ENCODE data around the gene STK10. TPM values are rescaled to one million over a fixed set of nuclear protein-coding genes. Genes with fewer than 3 reads are reported as not detected.
A peak's percentile ranks its signal among the peaks of the same experiment; 100 is the strongest.

Gene STK10
- 17.8 and 19.6 TPM in 2 replicates for total RNA-seq (2014; rRNA removed; shearing (Covaris generic))
- polyA plus RNA-seq (2016; fragmentation: Nextera tagmentation; extraction: Ambion mirVana), result 7.5 and 9.3 TPM in 2 replicates
- long read RNA-seq, full-length matches to known transcripts, result 2 of 2 reads
- long read RNA-seq, partial matches to known transcripts, result 0 of 2 reads
- long read RNA-seq, other reads (novel, unspliced or antisense), result 0 of 2 reads

GRCh38 chr5:172188033-172188892, at the start of gene STK10:
STK10 (minus strand) TSS chr5:172188224; CDS start chr5:172188042, 182 bp downstream.
- H3K36me3 ChIP-seq (ENCODE audit: insufficient read depth), result no peaks in the 10 kb centered on the region
- peaks cover 15% of the 10 kb centered on the region for H3F3A ChIP-seq (replicated peaks; ENCODE audit: low read depth)
- H3K4me1 ChIP-seq (ENCODE audit: insufficient read depth), result peaks cover 27% of the 10 kb centered on the region
- no peaks in the 10 kb centered on the region for H4K20me1 ChIP-seq (replicated peaks; ENCODE audit: insufficient read depth)
- no peaks in the 10 kb centered on the region for H3K9me2 ChIP-seq (ENCODE audit: insufficient read depth)
- ATAC-seq (peak; percentile 87), DNase-seq (ENCODE audit: low spot score) (peak; percentile 93)
- H3K27me3 ChIP-seq (ENCODE audit: insufficient read depth), result peaks cover 15% of the 10 kb centered on the region
- H3K27ac Mint-ChIP-seq, result no peak within 1 kb of the TSS
- H3K4me2 ChIP-seq, result peak within 1 kb of the TSS; percentile 91
- TF ChIP-seq ETS1 (IDR thresholded peaks at IDR 0.05), result peak; percentile 43
- TF ChIP-seq POLR2AphosphoS5 (IDR thresholded peaks at IDR 0.05; ENCODE audit: low read depth), result peak; percentile 42
- no peak for TF ChIP-seq ZNF331 (CRISPR knock-in tag; IDR thresholded peaks at IDR 0.05; ENCODE audit: low read depth)
- peak; percentile 68 to 96 for TF ChIP-seq CTCF (conservative IDR thresholded peaks at IDR 0.05; ENCODE audit: low read depth in 2 of 2)
- no peak for TF ChIP-seq EZH2 (IDR thresholded peaks at IDR 0.05; ENCODE audit: low read depth, unreplicated experiment)
- H3K79me2 ChIP-seq (replicated peaks; ENCODE audit: insufficient read depth), result peaks cover 32% of the 10 kb centered on the region
- H2AFZ ChIP-seq, result peak within 1 kb of the TSS; percentile 97
- peak within 1 kb of the TSS; percentile 96 for H3K4me3 ChIP-seq
- no peaks in the 10 kb centered on the region for H3K9me3 Mint-ChIP-seq
- peaks cover 26% of the 10 kb centered on the region for H3K4me1 Mint-ChIP-seq
- H3K4me3 Mint-ChIP-seq, result peak within 1 kb of the TSS; percentile 97
- 0 out of 2 replicates have a peak within 1 kb of the TSS, but pooled peaks have one; percentile 45 for H3K27ac ChIP-seq (ENCODE audit: low read depth)
- H3K27me3 Mint-ChIP-seq (ENCODE audit: insufficient read depth, low read depth, poor library complexity), result peaks cover 15% of the 10 kb centered on the region
- peaks cover under 1% of the 10 kb centered on the region; the same call in 2 of the 3 replicates for H3K36me3 Mint-ChIP-seq (ENCODE audit: low read depth)

GRCh38 chr5:172235827-172236736, 48.1 kb upstream of the STK10 start:
- no peak for ATAC-seq
- Histone ChIP-seq H4K20me1 (replicated peaks; ENCODE audit: insufficient read depth) (peaks cover 38% of the 10 kb centered on the region), H3K9me2 (ENCODE audit: insufficient read depth) (no peaks in the 10 kb centered on the region), H3F3A (replicated peaks; ENCODE audit: low read depth) (peaks cover 3% of the 10 kb centered on the region; the same call in 1 of the 2 replicates), H3K36me3 (ENCODE audit: insufficient read depth) (peaks cover 7% of the 10 kb centered on the region; the same call in 1 of the 2 replicates), H3K4me2 (peak overlapping the region; percentile 16; the same call in 1 of the 2 replicates), H3K4me1 (ENCODE audit: insufficient read depth) (peaks cover 15% of the 10 kb centered on the region), H3K79me2 (replicated peaks; ENCODE audit: insufficient read depth) (peaks cover 70% of the 10 kb centered on the region), H3K4me3 (no peak overlapping the region), H3K27ac (ENCODE audit: low read depth) (no peak overlapping the region), H2AFZ (no peak overlapping the region), H3K27me3 (ENCODE audit: insufficient read depth) (no peaks in the 10 kb centered on the region)
- Mint-ChIP-seq H3K36me3 (ENCODE audit: low read depth) (peaks cover 20% of the 10 kb centered on the region; the same call in 2 of the 3 replicates), H3K4me1 (peaks cover 33% of the 10 kb centered on the region), H3K4me3 (no peak overlapping the region), H3K27me3 (ENCODE audit: insufficient read depth, low read depth, poor library complexity) (peaks cover 6% of the 10 kb centered on the region), H3K9me3 (no peaks in the 10 kb centered on the region), H3K27ac (peak overlapping the region; percentile 73)
- no peak for DNase-seq (ENCODE audit: low spot score)
- no peak for TF ChIP-seq POLR2AphosphoS5 (IDR thresholded peaks at IDR 0.05; ENCODE audit: low read depth)
- no peak for TF ChIP-seq ZNF331 (CRISPR knock-in tag; IDR thresholded peaks at IDR 0.05; ENCODE audit: low read depth)
- TF ChIP-seq EZH2phosphoT487 (IDR thresholded peaks at IDR 0.05; ENCODE audit: unreplicated experiment), result no peak
- TF ChIP-seq JUNB (IDR thresholded peaks at IDR 0.05; ENCODE audit: unreplicated experiment), result no peak
- TF ChIP-seq NANOG (IDR thresholded peaks at IDR 0.05; ENCODE audit: borderline replicate concordance), result no peak
